GM19452 (cell line): ENCODE data around the gene LNX2.
"Not testable (repeated sequence)": the region's sequence is repeated elsewhere in the genome, so short reads cannot be mapped to it uniquely, and the experiment has no call there.

ENCODE experiments used
- ATAC-seq: cut with Tn5 transposase; IDR thresholded peaks from one replicate; pipeline ENCODE4 v1.9.1; 2021; ENCODE audit not compliant: unreplicated experiment

Gene LNX2

DNA sequence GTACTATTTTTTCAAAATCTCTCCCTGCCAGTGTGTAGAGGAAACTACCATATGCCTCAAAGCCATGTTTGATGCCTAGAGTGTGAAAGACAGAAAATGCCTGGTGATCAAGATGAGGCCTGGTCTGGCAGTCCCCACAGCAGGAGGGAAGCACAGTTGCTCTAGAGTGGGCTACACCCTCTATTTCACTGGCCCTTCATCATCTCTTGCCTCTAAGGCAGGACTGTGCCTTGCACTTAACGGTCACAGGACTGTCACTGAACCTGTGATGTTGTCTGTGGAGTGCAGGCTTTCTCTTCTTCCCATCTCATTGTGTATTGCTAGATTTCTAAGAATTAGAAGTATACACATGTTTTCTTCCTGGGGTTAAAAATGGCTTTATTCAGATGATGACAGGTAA, 17.7 kb upstream of the LNX2 start:
- ATAC-seq = no peak

GRCh38 chr13:27637289-27637626, 16.9 kb upstream of the LNX2 start:
- no peak for ATAC-seq

GRCh38 chr13:27636589-27637288, 16.4 kb upstream of the LNX2 start:
- no peak for ATAC-seq

GRCh38 chr13:27635266-27635665, 14.9 kb upstream of the LNX2 start:
- no peak for ATAC-seq

- no peak for ATAC-seq
These were observed 14.5 kb upstream of the LNX2 start for GRCh38 chr13:27634791-27635190.

- ATAC-seq = no peak
These were observed 13.9 kb upstream of the LNX2 start for GRCh38 chr13:27634231-27634630.

DNA sequence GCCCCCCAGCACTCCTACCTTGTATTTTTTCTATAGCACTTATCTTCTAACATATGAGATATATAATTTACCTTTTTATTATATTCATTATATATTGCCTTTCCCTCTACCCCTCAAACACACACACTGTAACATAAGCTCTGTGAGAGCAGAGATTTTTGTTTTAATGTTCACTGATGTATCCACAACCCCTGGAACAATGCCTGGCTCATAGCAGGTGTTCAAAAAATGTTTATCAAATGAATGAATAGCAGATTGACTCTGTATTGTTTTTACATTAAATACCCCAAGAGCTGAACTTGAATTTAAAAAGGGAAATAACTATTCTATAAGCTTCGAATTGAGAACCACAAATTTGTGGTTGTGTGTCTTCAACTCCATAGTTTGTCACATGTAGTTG, 12.3 kb upstream of the LNX2 start:
- no peak for ATAC-seq

GRCh38 chr13:27632214-27632613, 11.9 kb upstream of the LNX2 start:
- ATAC-seq = no peak

DNA sequence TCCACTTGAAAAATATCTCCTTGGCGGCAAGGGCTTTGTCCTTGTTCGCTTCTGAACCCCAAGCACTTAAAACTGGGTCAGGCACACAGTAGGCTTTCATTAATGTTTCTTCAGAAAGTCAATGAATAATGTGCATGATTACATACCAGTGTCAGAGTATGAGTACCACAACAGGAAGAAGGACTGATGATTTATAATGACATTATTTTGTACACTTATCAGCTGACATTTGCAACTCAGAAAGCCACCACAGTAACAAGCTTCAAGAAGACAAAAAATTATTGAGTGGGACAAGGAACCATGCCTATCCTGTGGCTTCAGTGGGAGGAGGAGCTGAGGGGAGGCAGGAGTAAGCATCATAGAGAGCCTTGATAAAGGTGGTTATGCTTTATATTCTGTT, 11.3 kb upstream of the LNX2 start:
- ATAC-seq = no peak

- ATAC-seq = no peak
These were observed 10.8 kb upstream of the LNX2 start for GRCh38 chr13:27631156-27631555.

DNA sequence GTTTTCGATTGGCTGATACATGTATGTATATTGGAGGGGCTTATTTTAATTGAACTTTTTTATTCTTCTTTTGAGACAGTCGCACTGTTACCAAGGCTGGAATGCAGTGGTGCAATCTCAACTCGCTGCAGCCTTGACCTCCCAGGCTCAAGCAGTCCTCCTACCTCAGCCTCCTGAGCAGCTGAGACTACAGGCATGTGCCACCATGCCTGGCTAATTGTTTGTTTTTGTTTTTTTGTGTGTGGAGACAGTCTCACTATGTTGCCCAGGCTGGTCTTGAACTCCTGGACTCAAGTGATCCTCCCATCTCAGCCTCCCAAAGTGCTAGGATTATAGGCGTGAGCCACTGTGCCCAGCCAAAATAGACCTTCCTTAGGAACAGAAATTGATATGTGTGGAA, 8.4 kb upstream of the LNX2 start:
- not testable (repeated sequence) for ATAC-seq

- ATAC-seq = no peak
These were observed 7.8 kb upstream of the LNX2 start for GRCh38 chr13:27628081-27628480.

DNA sequence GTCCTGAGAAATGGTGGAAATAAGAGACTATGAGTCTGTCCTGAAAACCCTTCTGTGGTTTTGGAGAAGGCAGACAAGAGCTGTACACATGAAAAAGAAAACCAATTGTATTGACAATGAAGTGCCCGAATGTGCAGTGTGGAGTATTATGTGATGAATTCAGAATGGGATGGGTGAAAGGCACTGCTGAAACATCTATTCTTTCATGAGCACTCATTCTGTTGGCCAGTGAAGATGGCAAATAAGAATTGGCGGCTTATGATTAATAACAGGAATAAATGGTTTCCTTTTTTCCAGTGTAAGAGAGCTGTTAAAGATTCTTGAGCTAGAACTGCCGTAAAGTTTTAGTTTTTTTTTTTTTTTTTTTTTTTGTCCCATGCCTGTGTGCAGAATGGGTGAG, 7.1 kb upstream of the LNX2 start:
- ATAC-seq = no peak

DNA sequence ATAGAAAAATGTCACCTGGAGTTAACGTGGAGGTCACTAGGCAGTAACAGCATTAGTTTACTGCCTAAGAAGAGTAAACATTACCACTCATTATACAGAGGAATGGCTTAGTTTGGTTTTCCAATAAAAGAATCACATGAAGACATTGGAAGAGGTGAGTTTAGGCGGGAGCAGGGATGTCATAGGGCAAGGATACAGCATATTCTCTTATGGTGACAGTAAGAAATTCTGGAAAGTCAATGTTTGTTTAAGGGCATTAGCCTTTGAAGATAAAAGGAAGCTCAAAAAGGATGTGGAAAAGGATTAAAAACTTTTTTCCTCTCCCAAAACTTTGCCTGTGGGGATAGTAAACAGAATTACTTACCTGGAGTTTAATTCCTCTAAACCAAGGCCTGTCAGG, 5.5 kb upstream of the LNX2 start:
- no peak for ATAC-seq

DNA sequence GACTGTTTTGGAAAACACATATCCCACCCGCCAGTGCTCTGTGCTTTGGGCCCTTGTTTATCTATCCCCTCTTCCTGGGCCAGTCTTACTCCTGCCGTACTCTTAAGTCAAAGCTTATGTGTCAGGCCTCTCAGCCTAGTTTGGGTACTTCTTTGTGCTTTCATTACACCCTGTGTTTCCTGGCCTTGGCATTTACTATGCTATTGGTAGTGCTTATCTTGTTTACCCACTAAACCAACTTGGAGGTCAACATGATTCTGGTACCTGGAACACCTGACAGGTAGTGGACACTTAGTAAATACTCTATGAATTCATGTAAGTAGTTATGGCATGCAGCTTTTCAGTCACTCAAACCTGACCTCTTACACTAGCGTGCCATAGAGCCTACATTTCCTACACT, 3.7 kb upstream of the LNX2 start:
- ATAC-seq = no peak

DNA sequence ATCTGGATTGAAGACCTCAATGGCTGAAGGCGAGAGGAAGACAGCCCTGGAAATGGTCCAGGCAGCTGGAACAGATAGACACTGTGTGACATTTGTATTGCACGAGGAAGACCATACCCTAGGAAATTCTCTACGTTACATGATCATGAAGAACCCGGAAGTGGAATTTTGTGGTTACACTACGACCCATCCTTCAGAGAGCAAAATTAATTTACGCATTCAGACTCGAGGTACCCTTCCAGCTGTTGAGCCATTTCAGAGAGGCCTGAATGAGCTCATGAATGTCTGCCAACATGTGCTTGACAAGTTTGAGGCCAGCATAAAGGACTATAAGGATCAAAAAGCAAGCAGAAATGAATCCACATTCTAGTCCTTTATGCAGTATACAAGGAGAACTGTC, 2.6 kb upstream of the LNX2 start:
- no peak for ATAC-seq

DNA sequence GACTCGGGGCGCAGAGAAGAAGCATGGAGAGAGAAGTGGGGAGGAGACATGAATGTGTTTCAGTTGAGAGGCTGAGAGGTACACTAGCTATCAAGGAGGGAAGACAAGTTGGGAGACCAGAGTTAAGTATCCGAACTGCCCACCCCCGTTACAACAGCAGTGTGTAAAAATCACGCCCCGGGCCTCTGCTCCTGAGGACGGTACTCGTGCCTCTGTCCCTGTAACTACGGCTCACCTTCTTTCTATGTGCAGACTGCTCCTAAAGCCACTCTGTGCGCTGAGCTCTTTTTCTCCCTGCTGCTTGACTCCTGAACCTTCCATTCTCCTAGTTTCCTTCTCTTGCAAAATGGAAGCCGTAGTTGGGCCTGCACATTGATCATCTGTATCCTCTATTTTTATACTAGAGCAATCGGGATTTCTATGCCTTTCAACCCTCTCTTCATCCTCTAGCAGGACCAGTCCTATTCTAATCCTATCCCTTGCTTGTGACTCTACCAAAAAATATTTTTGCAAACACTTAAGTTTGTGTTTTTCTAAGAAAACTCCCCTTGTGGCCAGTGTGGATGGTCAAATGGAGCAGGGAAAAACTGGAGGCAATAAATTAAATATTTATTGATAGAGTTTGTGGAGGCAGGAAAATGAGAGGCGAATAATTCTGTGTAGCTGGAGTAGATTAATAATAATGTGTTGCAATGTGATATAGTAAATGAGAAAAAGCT, 1.9 kb upstream of the LNX2 start:
- no peak for ATAC-seq

- ATAC-seq = peak; percentile 59
These were observed 1.2 kb upstream of the LNX2 start, which contains the start of gene POLR1D for GRCh38 chr13:27621366-27622101. Gene POLR1D (plus strand): TSS chr13:27621892. CDS start chr13:27621984, 92 bp downstream.

DNA sequence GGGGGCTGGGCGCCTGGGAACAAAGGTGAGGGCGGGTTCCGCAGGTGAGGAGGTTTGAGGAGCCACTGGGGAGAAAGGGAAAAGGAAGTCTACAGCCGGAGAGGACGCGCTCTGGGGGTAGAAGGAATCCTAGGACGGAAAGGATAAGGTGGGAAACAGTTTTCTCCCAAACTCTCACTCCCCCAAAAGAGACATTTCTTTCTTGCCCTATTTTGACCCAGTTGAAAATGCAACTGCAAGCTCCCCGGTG, 712 bp upstream of the LNX2 start:
- ATAC-seq = no peak

- peak; percentile 36 for ATAC-seq
These were observed 477 bp downstream of the LNX2 start for GRCh38 chr13:27619728-27620376.

GRCh38 chr13:27619093-27619727, 1.1 kb downstream of the LNX2 start:
- ATAC-seq = no peak
